Renal pelvis (tissue), 4 donors: ENCODE measurements around the gene CMSS1. TPM values are rescaled to one million over a fixed set of nuclear protein-coding genes. Genes with fewer than 3 reads are reported as not detected.

ENCODE experiments used
- DNase-seq: peaks from one replicate; pipeline ENCODE4 v3.0.0-alpha.2; 2013
- polyA plus RNA-seq, 3 donors: library from polyadenylated mRNA; unstranded; fragments of 120-200 nt; gene quantifications; one replicate each; pipeline ENCODE4 v1.2.1, GENCODE V29; 2013; ENCODE audit not compliant: insufficient read length in 3 of 3

CMSS1 gene
- polyA plus RNA-seq, 3 donors, result 37.1 to 43.5 (median 41.3) TPM

DNA sequence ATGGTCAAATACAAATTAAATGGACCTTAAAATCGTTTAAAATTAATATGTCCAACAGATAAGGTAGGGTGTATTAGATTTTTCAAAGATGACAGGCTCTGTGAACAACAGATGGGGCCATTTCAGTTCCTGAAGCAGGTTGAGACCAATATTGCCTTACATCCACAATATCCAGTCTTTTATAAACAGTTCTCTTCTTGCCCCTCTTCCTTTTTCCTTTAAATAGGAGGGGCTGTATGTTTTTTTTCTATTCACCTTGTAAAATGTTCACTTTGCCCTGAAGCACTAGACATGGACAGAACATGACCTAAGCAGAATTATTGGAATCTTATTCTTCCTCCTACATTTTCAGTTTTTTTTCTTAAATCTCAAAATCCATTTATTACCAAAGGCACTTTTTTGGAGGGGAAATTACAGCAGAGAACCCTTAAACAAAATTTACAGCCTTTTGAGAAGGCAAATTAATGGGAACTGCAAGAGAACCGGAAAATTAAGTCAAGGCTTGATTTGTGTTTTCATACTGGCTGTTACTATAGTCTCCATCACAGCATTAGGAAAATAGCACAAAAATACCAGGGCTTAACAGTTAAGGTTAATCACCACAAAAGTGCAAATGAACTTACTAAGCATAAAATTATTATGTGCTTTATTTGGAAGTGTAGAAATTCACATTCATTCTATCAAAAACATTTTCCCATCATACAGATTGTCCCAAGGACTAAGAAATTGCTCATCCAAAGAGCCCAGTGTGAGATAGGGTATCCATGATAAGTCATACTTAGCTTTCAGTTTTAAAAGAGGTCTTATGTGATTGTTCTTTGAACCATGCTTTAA is 55.8 kb downstream of the CMSS1 start:
- no peak for DNase-seq

DNA sequence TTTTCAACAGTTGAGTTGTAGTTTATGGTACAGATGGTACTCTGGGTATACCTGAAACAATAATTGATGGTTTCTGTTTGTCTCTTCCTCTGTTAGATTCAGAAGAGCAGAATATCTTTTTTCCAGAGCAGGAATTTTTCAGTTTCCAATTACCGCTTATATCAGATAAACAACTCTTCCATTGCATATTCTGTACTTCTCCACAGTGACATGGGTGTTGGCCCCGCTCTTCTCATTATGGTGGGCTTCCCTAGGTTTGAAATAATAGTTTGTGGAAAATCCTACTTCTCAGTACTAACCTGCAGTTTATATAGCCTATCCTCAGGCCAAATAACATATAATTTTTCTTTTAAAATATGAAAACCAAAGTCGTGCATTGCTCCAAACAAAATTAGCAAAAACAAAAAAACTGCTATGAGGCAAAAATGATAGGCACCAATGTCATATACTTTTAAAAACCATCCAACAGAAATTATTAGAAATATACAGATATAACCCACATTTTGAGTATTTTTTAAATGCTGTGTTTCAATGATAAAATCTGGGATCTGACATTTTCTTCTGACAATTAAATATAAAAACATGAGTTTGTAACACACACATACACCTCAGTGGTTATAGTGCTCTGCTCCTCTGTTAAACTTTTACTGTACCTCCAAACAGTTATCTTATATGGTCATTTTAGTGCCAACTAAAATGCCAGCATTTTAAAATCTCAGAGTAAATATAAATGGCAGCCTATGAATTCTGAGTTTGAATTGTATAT is 56.8 kb downstream of the CMSS1 start:
- DNase-seq, result no peak

DNA sequence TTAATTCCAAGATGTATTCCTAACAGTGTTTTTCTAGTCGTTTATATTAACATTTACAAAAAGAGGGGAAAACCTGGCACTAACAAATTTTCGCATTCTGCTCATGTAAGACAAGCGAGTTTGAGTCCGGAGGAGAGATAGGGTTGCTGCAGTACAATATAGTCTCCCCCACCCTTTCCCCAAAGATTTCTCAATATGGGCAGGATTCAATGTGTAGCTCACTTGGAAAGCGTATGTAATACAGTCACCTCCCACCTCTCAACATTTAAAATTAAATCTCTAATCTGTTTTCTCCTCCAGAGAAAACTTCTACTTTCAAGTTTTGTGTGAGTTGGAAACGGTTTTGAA is 57.9 kb downstream of the CMSS1 start:
- no peak for DNase-seq

DNA sequence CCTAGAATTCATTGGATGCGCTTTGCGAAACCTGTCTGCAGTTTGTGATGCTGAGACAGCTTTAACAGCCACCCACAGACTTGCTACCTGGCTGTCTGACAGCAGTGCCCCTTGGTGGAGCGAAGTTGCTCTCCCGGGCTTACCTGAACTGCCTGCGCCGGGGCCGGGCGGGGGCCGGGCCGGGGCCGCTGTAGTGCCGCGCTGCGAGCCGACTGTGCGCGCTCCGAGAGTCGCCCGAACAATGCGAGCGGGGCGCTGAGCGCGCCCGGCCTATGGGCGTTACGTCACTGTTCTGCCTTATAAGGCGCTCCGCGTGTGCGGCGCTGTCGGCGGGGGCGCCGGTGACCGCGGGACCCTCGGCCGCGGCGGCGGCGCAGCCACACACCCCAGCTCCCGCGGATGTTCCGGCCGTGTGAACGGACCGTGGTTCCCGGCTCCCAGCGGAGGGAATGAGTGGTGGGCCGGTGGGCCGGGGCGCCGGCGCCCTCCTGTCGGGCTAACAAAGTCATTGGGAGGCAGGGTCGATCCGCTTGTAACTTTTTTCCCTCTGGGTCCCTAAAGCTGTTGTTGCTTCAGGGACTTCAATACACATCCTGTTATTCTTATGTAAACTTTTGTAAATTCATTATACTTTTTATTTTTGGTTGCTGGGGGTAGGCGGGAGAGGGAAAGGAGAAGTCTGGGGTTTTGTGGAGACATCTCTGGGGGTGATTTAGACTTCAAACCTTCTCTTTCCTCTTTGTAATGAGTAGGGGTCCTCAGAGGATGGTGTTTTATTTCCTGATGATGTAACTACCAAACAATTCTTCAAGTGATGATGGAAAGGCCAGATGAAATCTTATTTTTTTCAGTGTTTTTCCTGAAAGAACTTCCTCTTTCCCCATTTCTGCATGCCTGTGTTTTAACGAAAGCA is 58.5 kb downstream of the CMSS1 start:
- DNase-seq, result peak; percentile 83

DNA sequence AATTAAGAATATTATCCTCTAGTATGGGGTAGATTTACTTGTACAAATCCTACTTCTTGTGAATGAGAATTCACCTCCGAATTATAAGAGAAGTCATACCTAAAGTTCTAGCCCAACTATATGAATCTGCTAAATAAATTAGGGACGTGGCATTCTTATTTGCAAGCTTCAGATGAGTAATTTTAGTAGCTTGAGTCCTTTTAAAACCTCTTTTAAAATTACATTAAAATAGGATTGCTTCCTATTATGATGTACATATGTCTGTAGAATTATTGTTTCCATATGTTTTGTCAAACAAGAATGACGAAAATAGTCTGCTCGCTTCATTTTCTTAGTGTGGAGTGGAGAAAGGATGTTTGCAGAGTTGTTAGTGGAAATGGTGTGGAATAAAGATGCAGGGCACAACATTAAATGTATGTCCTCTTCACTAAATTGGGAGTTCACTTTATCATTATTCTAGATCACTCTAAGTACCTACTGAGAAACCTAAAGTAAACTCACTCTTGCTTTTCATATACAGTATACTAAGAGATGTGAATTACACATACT is 59.4 kb downstream of the CMSS1 start:
- DNase-seq, result no peak

DNA sequence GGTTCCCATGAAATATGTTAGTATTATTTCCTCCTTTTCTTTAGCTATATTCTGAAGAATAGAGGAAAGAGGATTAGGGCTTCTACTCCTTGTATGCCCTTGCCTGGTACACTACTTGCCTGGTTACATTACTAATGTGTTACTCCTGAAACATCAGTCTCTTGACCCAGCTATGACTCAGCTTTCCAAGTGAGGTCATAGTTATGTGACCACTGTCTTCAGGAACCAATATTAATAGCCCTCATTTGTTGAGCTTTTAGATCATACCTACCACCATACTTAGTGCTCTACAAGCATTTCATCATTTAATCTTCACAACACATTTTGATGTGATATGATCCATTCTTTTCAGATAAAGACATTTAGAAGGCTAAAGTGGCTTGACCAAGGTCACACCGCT is 60.3 kb downstream of the CMSS1 start:
- no peak for DNase-seq

DNA sequence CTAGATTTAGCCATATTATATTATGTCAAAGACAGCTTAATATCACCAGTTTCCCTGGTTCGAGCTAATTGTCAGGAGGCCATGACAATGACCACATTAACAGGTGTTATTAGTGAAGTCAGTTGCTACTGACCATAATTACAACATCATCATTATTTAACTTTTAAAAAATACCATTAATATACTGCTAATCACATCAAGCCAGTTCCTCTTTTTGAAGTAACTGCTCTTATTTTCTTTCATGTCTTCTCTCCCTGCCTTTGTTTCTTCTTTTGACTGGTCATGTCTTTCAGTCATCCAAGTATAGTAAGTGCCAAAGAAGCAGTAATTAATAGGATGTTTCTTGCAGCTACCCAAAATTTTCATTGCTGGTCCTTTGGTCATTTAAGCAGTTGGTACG is 61.6 kb downstream of the CMSS1 start:
- no peak for DNase-seq

DNA sequence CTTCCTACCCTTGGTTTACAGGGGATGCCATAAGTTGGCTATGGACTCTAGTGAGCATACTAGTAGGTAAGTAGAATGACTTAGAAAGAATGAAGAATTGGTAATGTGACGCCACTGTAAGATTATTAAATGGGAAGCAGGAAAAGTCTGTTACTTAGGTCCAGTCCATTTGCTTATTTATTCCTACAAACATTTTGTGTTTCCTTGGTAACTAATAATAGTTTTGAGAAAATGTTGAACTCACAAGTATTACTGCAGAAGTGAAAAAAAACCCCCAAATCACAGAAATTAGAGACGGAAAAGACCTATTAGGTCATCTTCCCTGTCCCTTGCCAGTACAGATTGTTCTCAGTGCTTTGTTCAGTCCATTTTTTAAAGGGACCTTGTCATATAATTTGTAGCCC is 63.5 kb downstream of the CMSS1 start:
- DNase-seq, result no peak

DNA sequence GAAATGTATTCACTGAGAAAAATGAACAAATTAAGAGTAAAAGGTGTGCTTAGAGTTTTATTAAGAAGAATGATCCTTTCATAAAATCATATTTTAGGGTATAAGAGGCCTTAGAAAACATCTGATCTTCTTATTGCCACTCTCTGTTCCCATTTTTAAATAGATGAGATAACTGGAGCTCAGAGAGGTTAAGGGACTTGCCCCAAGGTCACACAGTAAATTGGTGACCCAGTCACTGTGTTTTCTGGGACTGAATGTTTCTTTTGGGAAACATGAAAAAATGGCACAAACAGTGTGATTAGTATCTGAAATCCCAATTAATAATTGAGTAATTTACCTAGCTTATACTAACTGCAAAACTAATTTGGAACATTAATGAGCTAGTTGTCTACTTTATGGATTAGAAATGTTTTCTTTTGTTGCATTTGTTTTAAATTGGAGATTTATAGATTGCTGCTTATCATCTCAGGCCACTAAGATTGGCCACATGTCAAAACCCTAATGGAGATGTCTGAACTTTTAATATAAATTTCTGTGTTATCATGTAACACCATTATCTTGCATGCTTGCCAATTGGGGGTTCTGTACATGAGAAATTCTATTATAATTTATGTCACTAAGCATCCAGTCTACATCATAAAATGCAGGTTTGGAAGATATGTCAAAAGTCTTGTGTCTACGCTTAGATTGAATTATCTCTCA is 64.9 kb downstream of the CMSS1 start:
- no peak for DNase-seq

DNA sequence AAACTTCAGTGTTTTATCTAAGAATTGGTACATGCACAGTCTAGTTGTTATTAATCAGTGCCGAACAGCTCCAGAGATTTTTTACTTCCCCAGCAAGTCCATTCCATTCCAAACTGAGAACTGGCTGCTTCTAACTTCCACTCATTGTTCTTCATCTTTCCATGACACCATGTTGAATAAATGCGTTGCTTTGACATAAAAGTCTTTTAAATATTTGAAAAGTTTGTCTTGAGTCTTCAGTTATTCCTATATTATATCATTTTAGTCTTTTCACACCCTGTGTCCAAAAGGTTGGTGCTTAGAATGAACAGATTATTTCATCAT is 65.4 kb downstream of the CMSS1 start:
- DNase-seq, result no peak

DNA sequence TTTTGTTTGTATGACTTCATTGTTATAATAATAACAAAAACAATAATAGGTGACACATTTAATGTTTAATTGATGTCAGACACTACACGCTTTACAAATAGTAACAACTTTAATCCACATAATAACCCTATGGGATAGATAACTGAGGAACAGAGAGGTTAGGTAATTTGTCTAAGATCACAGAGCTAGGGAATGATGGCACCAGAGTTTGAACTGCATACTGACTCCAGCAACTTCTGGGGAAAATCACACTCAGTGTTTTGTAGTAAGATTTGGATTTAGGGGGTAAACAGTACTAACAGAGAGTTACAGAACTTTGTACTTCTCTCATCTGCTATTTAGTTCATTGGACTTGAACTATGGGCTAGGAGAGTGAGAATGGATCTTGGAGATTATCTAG is 66.0 kb downstream of the CMSS1 start:
- DNase-seq, result no peak

DNA sequence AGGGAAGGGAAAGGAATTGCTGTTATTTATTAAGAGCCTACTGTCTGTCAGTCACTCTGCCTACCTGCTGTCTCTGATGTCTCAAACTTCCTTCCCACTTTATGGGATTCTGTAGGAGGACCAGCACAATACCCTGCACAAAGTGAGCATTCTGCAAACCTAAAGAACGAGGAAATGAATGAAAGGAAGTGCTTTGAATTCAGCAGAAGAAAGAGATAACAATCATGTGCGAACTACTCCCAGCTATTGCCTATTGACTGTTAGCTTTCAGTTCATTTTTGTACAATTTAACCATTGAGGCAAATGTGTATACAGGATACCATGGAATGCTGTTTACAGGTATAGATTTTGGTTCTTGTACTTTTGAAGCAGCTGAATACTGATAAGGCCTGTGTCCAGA is 66.8 kb downstream of the CMSS1 start:
- no peak for DNase-seq

DNA sequence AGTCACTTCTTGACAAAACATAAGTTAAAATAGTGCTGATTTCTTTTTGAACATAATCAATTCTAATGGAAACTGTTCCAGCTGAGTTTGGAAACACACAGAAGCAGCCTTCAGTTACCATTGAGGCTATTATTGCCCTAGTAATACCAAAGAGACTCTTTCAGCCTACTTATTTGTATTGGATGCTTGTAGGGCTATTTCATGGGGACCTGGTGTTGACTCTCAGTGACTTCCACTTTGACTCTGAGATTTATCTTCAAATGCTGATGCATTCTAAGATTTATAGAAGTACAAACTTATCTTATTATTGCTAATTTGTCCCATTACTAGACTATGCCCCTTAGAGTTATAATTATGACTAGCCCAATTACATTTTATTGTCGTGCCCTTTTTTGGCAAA is 67.4 kb downstream of the CMSS1 start:
- no peak for DNase-seq

DNA sequence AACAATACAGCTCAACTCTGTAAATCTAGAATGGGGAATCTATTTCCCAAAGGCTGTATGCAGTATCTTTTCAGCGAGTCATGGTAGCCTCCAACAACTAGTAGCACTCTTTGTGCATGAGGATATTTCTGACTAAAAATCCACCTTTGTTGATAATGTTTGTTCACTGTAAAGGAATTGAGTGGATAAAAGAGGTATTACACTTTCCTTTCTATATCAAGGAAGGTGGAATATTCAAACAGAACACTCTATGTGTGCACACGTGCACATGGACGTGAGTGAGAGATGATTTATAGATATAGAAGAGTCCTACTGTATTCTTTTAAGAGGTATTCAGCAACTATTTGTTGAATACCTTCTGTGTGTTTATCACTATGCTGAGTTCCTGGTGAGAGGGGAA is 68.2 kb downstream of the CMSS1 start:
- DNase-seq, result no peak

DNA sequence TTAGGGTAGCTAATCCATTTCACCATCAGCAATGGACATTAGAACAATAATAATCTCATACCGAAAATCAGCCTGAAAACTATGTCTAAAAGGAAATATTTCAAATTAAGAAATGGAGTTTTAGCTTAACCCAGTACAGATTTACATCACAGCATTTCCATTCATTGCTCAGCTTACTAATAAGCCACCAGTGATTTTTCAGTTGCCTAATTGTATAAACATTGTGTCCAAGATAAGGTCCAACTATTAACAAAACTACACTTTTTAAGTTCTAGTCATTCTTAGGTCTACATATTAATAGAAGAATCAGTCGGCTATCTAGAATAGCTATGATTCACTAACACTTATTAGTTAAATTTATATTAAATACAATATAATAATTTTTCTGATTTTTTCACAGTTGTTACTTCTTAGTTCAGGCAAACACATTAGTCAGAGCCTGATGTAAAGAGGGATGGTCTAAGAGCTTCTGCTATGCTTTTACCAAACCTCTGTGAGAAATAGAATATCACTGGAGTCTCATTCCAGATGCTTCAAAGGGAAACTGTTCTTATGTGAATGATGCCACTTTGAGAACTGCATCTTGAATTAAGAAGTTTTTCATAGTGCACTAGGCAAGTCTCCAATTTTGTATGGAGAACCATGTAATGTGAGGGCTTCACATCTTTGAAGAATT is 74.1 kb downstream of the CMSS1 start:
- DNase-seq, result no peak

DNA sequence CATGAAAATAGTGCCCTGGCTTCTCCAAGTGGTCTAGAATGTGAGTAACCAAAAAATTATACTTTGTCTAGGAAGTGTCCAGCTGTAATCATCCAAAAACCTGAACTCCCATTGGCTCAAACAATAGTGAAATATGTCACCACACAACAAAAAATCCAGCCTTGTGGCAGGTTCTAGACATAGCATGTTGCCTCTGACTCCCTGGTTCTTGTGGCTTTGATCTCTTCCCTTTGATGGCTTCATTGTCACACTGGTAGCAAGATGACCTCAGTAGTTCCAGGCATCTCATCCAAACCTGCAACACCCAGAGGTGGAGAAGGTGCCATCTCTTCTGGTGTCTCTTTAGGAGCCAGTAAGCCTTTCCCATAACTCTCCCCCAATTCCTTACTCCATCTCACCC is 74.7 kb downstream of the CMSS1 start:
- DNase-seq, result no peak

DNA sequence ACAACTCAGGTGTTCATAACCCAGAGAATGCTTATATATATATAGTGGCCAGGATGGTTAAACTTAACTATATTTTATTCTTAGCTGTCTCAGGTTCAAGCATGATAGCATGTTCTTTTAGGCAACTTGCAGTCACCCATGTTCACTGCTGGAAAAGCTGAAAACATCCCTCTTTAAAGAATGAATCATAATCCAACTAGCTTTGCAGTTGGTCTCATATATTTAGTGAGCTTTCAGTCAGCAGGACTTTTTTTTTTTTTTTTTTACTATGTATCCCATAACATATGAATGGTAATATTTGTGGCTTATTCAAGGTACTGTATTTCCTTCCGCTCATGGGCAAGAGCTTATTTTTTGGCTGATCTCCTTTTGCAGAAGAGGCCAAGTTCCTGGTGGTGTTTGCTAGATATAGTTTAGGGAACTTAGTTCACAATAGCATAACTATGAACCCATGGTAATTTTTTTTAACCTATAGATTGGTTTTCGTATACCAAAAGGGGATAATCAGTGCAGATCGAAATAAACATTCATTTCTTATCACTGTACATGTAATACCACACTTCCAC is 77.6 kb downstream of the CMSS1 start:
- no peak for DNase-seq

DNA sequence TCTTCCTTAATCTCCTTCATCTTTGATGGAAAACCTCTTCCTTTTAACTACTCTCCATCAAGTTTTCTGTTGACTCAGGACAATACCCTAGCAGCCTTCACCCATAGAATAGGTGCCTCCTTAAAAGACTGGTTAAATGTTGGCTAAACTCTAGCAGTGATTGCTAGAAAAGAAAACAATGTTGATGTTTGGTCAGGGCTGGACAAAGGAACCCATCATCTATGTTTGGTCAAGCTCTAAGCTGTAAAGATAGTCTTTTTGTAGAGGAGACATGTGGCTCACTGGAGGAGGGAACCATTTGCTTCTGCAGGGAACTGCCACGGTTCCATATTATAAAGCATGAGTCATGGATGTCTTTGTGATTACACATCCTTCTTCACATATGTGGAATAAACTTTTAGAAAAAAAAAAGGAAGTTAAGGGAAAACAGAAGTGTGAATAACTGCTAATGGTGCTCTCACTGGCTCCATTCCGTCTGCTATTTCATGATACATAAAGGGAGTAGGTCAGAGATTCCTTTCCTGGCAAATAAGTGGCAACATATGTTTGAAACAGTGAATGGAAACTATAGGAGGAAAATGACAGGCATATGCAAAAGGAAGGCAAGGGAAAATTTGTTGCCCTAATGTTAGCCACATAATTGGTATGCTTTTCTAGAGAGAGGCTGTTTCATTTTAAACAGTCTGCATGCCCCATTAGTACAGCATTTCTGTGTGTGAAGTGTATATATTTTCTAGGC is 78.2 kb downstream of the CMSS1 start:
- no peak for DNase-seq

DNA sequence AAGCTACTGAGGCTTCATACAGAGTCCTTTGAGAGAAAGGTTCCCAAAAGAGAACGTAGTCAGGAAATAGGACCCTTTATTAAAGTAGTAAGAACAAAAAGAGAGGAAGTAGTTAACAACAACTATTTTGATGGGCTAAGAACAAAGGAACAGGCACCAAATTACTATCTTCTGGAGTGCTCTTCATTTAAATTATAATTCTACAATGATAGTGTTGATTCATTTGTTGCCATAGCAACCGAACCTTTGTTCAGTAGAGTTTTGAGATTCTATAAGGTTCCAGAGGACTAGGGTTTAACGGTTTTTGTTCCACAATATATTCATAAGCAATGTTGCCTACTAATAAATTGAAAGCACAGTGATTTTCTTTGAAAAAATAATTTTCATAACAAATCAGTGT is 78.8 kb downstream of the CMSS1 start:
- no peak for DNase-seq

DNA sequence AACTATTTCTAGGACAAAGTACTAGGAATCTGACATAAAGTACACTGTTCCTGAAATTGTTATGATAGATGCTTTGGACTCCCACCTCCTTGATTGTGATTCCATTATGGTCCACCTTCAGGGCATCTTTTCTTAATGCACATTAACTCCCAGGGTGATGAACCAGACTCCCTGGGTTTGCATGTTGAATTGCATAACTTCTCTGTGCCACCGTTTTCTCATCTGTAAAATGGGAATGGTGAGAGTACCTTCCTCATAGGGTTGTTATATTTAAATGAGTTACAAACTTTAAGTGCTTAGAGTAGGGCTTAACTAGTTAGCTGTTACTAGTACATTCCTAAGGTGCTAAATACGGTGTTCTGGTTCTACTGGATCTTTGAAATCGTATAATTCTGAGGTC is 81.9 kb downstream of the CMSS1 start:
- DNase-seq, result no peak
